Neural cell (in vitro differentiated cells): ENCODE data around the gene ZC3H7B. TPM values are rescaled to one million over a fixed set of nuclear protein-coding genes. Genes with fewer than 3 reads are reported as not detected.

ENCODE experiments used
- H2AFZ ChIP-seq: fragments of 200-600, 300-800 bp; sonication (generic), shearing (Covaris generic); 2 replicates; pipeline ENCODE4 v1.6.0; 2014; ENCODE audit warnings: low read depth, mild to moderate bottlenecking, antibody characterized with exemption, low read length, moderate library complexity
- H3F3A ChIP-seq: fragments of 200-600 bp; shearing (Covaris generic); 2 replicates; pipeline ENCODE4 v1.6.1; 2016; ENCODE audit warnings: mild to moderate bottlenecking, moderate library complexity, mixed read lengths, antibody characterized with exemption, low read length; ENCODE audit not compliant: insufficient read depth, poor library complexity, severe bottlenecking
- H3K27ac ChIP-seq: fragments of 200-600, 300-800 bp; sonication (generic), shearing (Covaris generic); 2 replicates; pipeline ENCODE4 v1.5.1; 2014; ENCODE audit warnings: mild to moderate bottlenecking, low read length, moderate library complexity
- H3K27me3 ChIP-seq: fragments of 300-800, 200-600 bp; sonication (generic), shearing (Covaris generic); 2 replicates; pipeline ENCODE4 v1.6.0; 2014; ENCODE audit warnings: mild to moderate bottlenecking, low read depth, low read length, moderate library complexity; ENCODE audit not compliant: insufficient read depth
- H3K36me3 ChIP-seq: fragments of 300-800, 200-600 bp; sonication (generic), shearing (Covaris generic); 2 replicates; pipeline ENCODE4 v1.5.1; 2014; ENCODE audit warnings: mild to moderate bottlenecking, antibody characterized with exemption, low read length, moderate library complexity; ENCODE audit not compliant: insufficient read depth
- H3K4me2 ChIP-seq: fragments of 300-800, 200-600 bp; sonication (generic), shearing (Covaris generic); 2 replicates; pipeline ENCODE4 v1.6.0; 2014; ENCODE audit warnings: mild to moderate bottlenecking, low read length
- H3K4me3 ChIP-seq: fragments of 300-800, 200-600 bp; sonication (generic), shearing (Covaris generic); 2 replicates; pipeline ENCODE4 v1.5.1; 2014; ENCODE audit warnings: mild to moderate bottlenecking, low read length, moderate library complexity
- H3K79me2 ChIP-seq: fragments of 200-600 bp; shearing (Covaris generic); replicated peaks from 2 replicates; pipeline ENCODE4 v1.6.0; 2014; ENCODE audit warnings: mild to moderate bottlenecking, low read length, moderate library complexity; ENCODE audit not compliant: insufficient read depth
- H3K9ac ChIP-seq: fragments of 300-800, 200-600 bp; sonication (generic), shearing (Covaris generic); 2 replicates; pipeline ENCODE4 v1.6.1; 2016; ENCODE audit warnings: mild to moderate bottlenecking, low read length, mixed read lengths
- H3K9me2 ChIP-seq: fragments of 200-600 bp; shearing (Covaris generic); 2 replicates; pipeline ENCODE4 v1.6.1; 2016; ENCODE audit warnings: mild to moderate bottlenecking, low read length, mixed read lengths; ENCODE audit not compliant: insufficient read depth
- H3K9me3 ChIP-seq: fragments of 200-600, 300-800 bp; sonication (generic), shearing (Covaris generic); 2 replicates; pipeline ENCODE4 v1.6.1; 2016; ENCODE audit warnings: mild to moderate bottlenecking, mixed run types, low read length, moderate library complexity, mixed read lengths
- H4K20me1 ChIP-seq: fragments of 200-600 bp; shearing (Covaris generic); 2 replicates; pipeline ENCODE4 v1.6.1; 2016; ENCODE audit warnings: mild to moderate bottlenecking, mixed run types; ENCODE audit not compliant: insufficient read depth
- CTCF ChIP-seq: fragments of 450-650 bp; IDR thresholded peaks from 2 replicates; pipeline ENCODE4 v1.5.1; 2014; ENCODE audit warnings: antibody characterized with exemption, mild to moderate bottlenecking, moderate library complexity; ENCODE audit not compliant: poor library complexity, severe bottlenecking
- EP300 ChIP-seq: fragments of 450-650 bp; conservative IDR thresholded peaks from 2 replicates; pipeline ENCODE4 v1.6.1; 2014; ENCODE audit warnings: antibody characterized with exemption, mild to moderate bottlenecking, moderate library complexity; ENCODE audit not compliant: poor library complexity, severe bottlenecking
- EZH2 ChIP-seq: fragments of 200-600, 300-800 bp; shearing (Covaris generic), sonication (generic); IDR thresholded peaks from 2 replicates; pipeline ENCODE4 v1.6.1; 2014; ENCODE audit warnings: antibody characterized with exemption, low read length, borderline replicate concordance, mild to moderate bottlenecking; ENCODE audit not compliant: insufficient read depth, poor library complexity, severe bottlenecking
- MXI1 ChIP-seq: fragments of 450-650 bp; conservative IDR thresholded peaks from 2 replicates; pipeline ENCODE4 v1.6.1; 2014; ENCODE audit warnings: antibody characterized with exemption, mild to moderate bottlenecking; ENCODE audit not compliant: poor library complexity, severe bottlenecking
- POLR2AphosphoS5 ChIP-seq: IDR thresholded peaks from 2 replicates; pipeline ENCODE4 v1.6.1; 2012
- RAD21 ChIP-seq: fragments of 450-650 bp; conservative IDR thresholded peaks from 2 replicates; pipeline ENCODE4 v1.6.1; 2014; ENCODE audit warnings: antibody characterized with exemption, mild to moderate bottlenecking, moderate library complexity
- SMC3 ChIP-seq: fragments of 450-650 bp; conservative IDR thresholded peaks from 2 replicates; pipeline ENCODE4 v1.6.1; 2014; ENCODE audit warnings: antibody characterized with exemption, mild to moderate bottlenecking, moderate library complexity; ENCODE audit not compliant: poor library complexity
- TAF1 ChIP-seq: IDR thresholded peaks from 2 replicates; pipeline ENCODE4 v1.6.1; 2012; ENCODE audit warnings: low read depth
- polyA plus RNA-seq: library from polyadenylated mRNA; depleted of rRNA; stranded (reverse); fragments of >200 nt; gene quantifications from 2 replicates; pipeline ENCODE4 v1.2.3, GENCODE V29; 2014
- TF ChIP-seq, protein P1 (sequence below): IDR thresholded peaks from 2 replicates; pipeline ENCODE4 v1.6.1; 2012; ENCODE audit warnings: borderline replicate concordance

The ZC3H7B gene
- polyA plus RNA-seq, 1 donor from 2014 or later = 34.6 TPM

GRCh38 chr22:41359376-41359775 lies 58.1 kb downstream of the ZC3H7B start:
- TF ChIP-seq TAF1 = no peak
- no peak for TF ChIP-seq POLR2AphosphoS5
- TF ChIP-seq SMC3 = no peak
- TF ChIP-seq MXI1 = no peak
- TF ChIP-seq EP300 = no peak
- TF ChIP-seq, protein P1, sequence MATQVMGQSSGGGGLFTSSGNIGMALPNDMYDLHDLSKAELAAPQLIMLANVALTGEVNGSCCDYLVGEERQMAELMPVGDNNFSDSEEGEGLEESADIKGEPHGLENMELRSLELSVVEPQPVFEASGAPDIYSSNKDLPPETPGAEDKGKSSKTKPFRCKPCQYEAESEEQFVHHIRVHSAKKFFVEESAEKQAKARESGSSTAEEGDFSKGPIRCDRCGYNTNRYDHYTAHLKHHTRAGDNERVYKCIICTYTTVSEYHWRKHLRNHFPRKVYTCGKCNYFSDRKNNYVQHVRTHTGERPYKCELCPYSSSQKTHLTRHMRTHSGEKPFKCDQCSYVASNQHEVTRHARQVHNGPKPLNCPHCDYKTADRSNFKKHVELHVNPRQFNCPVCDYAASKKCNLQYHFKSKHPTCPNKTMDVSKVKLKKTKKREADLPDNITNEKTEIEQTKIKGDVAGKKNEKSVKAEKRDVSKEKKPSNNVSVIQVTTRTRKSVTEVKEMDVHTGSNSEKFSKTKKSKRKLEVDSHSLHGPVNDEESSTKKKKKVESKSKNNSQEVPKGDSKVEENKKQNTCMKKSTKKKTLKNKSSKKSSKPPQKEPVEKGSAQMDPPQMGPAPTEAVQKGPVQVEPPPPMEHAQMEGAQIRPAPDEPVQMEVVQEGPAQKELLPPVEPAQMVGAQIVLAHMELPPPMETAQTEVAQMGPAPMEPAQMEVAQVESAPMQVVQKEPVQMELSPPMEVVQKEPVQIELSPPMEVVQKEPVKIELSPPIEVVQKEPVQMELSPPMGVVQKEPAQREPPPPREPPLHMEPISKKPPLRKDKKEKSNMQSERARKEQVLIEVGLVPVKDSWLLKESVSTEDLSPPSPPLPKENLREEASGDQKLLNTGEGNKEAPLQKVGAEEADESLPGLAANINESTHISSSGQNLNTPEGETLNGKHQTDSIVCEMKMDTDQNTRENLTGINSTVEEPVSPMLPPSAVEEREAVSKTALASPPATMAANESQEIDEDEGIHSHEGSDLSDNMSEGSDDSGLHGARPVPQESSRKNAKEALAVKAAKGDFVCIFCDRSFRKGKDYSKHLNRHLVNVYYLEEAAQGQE = no peak
- TF ChIP-seq RAD21 = no peak
- no peak for TF ChIP-seq EZH2
- no peak for TF ChIP-seq CTCF
- Histone ChIP-seq H2AFZ (no peak overlapping the region), H3K9ac (no peak overlapping the region), H4K20me1 (no peaks in the 10 kb centered on the region), H3K36me3 (no peaks in the 10 kb centered on the region), H3K27me3 (no peaks in the 10 kb centered on the region), H3K9me2 (no peaks in the 10 kb centered on the region), H3K27ac (no peak overlapping the region), H3K9me3 (no peaks in the 10 kb centered on the region), H3K4me2 (no peak overlapping the region), H3F3A (no peaks in the 10 kb centered on the region), H3K79me2 (no peaks in the 10 kb centered on the region), H3K4me3 (no peak overlapping the region)

- Histone ChIP-seq H2AFZ (no peak overlapping the region), H3K4me3 (no peak overlapping the region), H3K79me2 (no peaks in the 10 kb centered on the region), H3F3A (no peaks in the 10 kb centered on the region), H3K27ac (no peak overlapping the region), H3K36me3 (no peaks in the 10 kb centered on the region), H4K20me1 (no peaks in the 10 kb centered on the region), H3K9me3 (no peaks in the 10 kb centered on the region), H3K9ac (no peak overlapping the region), H3K4me2 (no peak overlapping the region), H3K27me3 (no peaks in the 10 kb centered on the region), H3K9me2 (no peaks in the 10 kb centered on the region)
- TF ChIP-seq EZH2 (no peak), RAD21 (no peak), EP300 (no peak), MXI1 (no peak), SMC3 (no peak), CTCF (no peak), TAF1 (no peak), POLR2AphosphoS5 (no peak)
- TF ChIP-seq, protein P1 = no peak
These were observed 58.8 kb downstream of the ZC3H7B start for GRCh38 chr22:41360126-41360525.
